GM21515 (cell line): Measurements from ENCODE around the gene CRYBA2.
A peak's percentile ranks its signal among the peaks of the same experiment; 100 is the strongest.

Experiments used
- ATAC-seq: cut with Tn5 transposase; IDR thresholded peaks from one replicate; pipeline ENCODE4 v1.9.1; 2021; ENCODE audit not compliant: unreplicated experiment

CRYBA2 gene

GRCh38 chr2:218999881-219000568 lies 6.8 kb upstream of the CRYBA2 start:
- ATAC-seq = no peak

GRCh38 chr2:218999021-218999880 lies 6.0 kb upstream of the CRYBA2 start:
- no peak for ATAC-seq

GRCh38 chr2:218998414-218999002 lies 5.3 kb upstream of the CRYBA2 start:
- ATAC-seq = no peak

GRCh38 chr2:218997731-218998130 lies 4.5 kb upstream of the CRYBA2 start:
- no peak for ATAC-seq

GRCh38 chr2:218996937-218997336 lies 3.7 kb upstream of the CRYBA2 start:
- no peak for ATAC-seq

GRCh38 chr2:218995972-218996711 lies 2.9 kb upstream of the CRYBA2 start:
- ATAC-seq = peak; percentile 68

GRCh38 chr2:218995561-218995960 lies 2.3 kb upstream of the CRYBA2 start:
- ATAC-seq = no peak

GRCh38 chr2:218992703-218993344 lies 398 bp downstream of the CRYBA2 start:
- ATAC-seq = no peak

GRCh38 chr2:218992196-218992595 lies 1.0 kb downstream of the CRYBA2 start:
- no peak for ATAC-seq

GRCh38 chr2:218991674-218992168 lies 1.5 kb downstream of the CRYBA2 start:
- ATAC-seq = no peak

GRCh38 chr2:218990612-218991011 lies 2.6 kb downstream of the CRYBA2 start:
- no peak for ATAC-seq

GRCh38 chr2:218990052-218990451 lies 3.2 kb downstream of the CRYBA2 start:
- no peak for ATAC-seq

- no peak for ATAC-seq
Observed at GRCh38 chr2:218988650-218989049, 4.6 kb downstream of the CRYBA2 start.

- ATAC-seq = no peak
Observed at GRCh38 chr2:218988164-218988563, 5.1 kb downstream of the CRYBA2 start.

- no peak for ATAC-seq
Observed at GRCh38 chr2:218986148-218986761, 7.0 kb downstream of the CRYBA2 start.

GRCh38 chr2:218985325-218986091 lies 7.7 kb downstream of the CRYBA2 start:
- ATAC-seq = no peak

- ATAC-seq = no peak
Observed at GRCh38 chr2:218985021-218985324, 8.2 kb downstream of the CRYBA2 start, which contains the start of gene FEV. Gene FEV, minus strand, starts transcription at chr2:218985184. Its CDS starts 109 bp downstream, at chr2:218985075.

GRCh38 chr2:218984239-218985020 lies 8.8 kb downstream of the CRYBA2 start:
- ATAC-seq = no peak

- ATAC-seq = no peak
Observed at GRCh38 chr2:218983934-218984238, 9.3 kb downstream of the CRYBA2 start.
